ENCODE measurements around the gene GAPVD1.
"Not testable (repeated sequence)": the region's sequence is repeated elsewhere in the genome, so short reads cannot be mapped to it uniquely, and the experiment has no call there.

GAPVD1 gene, protein sequence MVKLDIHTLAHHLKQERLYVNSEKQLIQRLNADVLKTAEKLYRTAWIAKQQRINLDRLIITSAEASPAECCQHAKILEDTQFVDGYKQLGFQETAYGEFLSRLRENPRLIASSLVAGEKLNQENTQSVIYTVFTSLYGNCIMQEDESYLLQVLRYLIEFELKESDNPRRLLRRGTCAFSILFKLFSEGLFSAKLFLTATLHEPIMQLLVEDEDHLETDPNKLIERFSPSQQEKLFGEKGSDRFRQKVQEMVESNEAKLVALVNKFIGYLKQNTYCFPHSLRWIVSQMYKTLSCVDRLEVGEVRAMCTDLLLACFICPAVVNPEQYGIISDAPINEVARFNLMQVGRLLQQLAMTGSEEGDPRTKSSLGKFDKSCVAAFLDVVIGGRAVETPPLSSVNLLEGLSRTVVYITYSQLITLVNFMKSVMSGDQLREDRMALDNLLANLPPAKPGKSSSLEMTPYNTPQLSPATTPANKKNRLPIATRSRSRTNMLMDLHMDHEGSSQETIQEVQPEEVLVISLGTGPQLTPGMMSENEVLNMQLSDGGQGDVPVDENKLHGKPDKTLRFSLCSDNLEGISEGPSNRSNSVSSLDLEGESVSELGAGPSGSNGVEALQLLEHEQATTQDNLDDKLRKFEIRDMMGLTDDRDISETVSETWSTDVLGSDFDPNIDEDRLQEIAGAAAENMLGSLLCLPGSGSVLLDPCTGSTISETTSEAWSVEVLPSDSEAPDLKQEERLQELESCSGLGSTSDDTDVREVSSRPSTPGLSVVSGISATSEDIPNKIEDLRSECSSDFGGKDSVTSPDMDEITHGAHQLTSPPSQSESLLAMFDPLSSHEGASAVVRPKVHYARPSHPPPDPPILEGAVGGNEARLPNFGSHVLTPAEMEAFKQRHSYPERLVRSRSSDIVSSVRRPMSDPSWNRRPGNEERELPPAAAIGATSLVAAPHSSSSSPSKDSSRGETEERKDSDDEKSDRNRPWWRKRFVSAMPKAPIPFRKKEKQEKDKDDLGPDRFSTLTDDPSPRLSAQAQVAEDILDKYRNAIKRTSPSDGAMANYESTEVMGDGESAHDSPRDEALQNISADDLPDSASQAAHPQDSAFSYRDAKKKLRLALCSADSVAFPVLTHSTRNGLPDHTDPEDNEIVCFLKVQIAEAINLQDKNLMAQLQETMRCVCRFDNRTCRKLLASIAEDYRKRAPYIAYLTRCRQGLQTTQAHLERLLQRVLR (N-terminal part only)

DNA sequence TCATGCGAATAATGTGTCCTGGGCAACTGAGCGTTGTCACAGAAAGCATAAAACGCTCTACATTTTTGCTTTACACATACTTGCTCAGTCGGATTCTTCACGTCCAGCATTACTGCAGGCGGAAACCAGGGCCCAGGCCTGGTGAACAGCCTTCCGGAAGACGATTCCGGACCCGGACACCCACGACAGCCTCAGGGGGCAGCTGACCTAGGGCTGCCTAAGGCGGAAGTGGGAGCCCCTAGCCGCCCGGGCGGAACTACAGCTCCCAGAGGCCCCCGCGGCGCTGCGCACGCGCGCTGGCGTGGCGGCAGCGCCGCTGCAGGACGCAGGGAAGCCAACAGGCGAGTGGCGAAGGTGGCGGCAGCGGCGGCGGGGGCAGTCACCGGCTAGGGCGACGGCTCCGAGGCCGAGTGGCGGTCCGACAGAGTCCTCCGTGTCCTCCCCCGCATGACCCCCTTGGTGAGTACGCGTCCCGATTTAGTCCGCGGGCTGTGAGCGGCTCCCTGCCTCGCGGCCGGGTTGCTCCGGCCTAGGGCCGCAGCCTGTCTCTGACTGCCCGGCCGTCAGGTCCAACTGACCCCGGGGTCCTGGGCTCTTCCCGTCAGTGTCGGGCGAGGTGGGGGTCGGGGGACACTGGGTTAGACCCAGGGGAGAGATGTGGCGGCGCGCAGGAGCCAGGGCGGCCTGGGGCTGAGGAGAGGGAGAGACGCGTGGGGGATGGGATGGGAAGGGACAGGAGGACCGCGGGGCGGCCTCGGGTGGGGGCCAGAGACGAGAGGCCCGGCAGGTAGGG lies at the start of gene GAPVD1:
Gene GAPVD1, plus strand, starts transcription at position 326 of the 793 bp plus-strand sequence. CDS start 37,096 bp downstream, outside the sequence.
- DNase-seq, result peak; percentile 96

DNA sequence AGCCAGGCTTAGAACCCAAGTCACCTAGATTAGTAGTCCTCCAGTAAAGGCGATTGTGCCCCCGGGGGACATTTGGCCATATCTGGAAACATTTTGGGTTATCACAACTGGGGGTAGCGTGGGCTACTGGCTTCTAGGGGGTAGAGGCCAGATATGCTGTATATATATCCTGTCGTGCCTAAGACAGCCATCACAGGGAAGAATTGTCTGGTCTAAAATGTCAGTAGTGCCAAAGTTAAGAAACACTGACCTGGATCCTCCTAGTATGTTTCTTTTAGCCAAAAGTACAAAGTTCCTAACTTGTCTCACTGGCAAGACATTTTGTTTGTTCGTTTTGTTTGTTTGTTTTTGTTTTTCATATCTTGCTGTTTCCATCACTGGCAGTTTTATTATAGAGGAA lies 47.4 kb upstream of the GAPVD1 start:
- DNase-seq, result no peak

DNA sequence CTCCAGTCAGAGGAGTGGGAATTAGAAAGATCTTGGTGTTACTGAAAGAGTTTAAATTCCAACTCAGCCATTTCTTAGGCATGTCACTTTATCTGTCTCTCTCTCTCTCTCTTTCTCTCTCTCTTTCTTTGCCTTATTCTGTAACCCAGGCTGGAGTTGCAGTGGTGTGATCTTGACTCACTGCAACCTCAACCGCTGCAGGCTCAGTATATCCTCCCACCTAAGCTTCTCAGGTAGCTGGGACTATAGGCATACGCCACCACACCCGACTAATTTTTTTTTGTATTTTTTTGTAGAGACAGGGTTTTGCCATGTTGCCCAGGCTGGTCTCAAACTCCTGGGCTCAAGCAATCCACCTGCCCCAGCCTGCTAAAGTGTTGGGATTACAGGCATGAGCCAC lies 43.0 kb upstream of the GAPVD1 start:
- no peak for DNase-seq

DNA sequence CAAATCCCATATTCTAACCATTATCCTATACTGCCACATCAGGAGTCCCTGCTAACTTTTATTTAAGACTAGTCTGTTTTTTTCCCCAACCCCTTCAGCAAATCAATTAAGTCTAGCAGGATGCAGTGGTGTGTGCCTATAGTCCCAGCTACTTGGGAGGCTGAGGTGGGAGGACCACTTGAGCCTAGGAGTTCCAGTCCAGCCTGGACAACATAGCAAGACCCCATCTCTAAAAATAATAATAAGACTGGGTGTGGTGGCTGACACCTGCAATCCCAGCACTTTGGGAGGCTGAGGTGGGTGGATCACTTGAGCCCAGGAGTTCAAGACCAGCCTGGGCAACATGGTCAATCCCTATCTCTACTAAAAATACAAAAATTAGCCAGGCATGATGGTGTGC lies 36.8 kb upstream of the GAPVD1 start:
- not testable (repeated sequence) for DNase-seq

DNA sequence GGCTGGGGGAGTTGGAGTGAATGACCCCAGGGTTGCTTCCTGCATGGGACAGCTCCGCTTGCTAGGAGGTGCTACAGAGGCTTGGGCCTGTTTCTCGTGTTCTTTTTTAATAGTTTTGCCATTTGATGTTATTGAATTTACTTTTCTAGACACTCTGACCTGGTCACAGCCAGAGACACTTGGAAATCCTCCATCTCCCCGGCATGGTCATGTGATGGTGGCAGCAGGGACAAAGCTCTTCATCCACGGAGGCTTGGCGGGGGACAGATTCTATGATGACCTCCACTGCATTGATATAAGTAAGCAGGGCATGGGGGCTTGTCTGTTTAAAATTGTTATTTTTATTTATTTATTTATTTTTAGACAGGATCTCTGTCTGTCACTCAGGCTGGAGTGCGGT lies 33.9 kb upstream of the GAPVD1 start:
- DNase-seq, result no peak

DNA sequence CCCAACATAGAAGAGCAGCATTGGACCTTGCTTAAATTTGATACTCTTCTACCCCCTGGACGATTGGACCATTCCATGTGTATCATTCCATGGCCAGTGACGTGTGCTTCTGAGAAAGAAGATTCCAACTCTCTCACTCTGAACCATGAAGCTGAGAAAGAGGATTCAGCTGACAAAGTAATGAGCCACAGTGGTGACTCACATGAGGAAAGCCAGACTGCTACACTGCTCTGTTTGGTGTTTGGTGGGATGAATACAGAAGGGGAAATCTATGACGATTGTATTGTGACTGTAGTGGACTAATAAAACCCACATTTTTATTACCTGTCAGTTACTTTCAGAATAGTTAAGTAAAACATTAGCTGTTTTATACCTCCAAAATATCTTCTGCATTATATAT lies 27.9 kb upstream of the GAPVD1 start:
- DNase-seq, result no peak

DNA sequence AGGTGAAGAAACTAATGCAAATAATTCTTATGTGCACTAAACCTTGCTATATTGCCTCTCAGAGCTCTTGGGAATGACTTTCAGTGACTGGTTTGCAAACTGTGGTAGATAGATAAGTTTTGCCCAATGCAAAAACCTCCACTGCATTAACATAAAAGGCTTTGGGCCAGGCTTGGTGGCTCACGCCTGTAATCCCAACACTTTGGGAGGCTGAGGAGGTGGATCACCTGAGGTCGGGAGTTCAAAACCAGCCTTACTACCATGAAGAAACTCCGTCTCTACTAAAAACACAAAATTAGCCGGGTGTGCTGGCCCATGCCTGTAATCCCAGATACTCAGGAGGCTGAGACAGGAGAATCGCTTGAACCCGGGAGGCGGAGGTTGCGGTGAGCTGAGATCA lies 27.5 kb upstream of the GAPVD1 start:
- DNase-seq, result not testable (repeated sequence)

DNA sequence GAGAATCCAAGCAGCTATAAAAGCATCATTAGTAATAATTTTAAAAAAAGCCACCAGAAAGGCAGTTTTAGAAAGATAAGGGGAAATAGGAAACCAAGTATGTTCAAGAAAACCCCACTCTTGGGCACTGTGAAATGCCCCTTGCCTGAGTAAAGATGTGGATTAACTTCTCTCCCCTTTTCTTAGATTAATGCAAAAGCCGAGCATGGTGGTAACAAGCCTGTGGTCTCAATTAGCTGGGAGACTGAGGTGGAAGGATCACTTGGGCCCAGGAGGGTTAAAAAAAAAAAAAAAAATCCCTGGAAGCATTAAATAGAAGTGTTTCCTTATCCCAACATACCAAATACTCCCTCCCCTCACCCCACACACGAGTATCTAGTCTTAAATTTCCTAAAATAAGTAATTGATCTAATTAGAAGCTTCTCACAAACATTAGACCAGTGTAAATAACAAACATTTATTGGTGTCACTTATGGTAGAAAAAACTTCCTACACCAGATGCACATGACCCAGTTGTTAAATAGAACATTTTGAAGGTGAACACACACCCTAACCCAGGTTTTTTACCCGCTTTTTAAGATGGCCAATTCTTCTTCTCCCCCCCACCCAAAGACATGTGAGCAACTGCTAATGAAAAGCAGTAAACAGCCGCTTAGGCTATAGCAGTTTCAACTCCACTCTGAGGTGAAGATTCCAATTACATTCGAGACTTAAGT lies 25.7 kb upstream of the GAPVD1 start:
- DNase-seq, result no peak

DNA sequence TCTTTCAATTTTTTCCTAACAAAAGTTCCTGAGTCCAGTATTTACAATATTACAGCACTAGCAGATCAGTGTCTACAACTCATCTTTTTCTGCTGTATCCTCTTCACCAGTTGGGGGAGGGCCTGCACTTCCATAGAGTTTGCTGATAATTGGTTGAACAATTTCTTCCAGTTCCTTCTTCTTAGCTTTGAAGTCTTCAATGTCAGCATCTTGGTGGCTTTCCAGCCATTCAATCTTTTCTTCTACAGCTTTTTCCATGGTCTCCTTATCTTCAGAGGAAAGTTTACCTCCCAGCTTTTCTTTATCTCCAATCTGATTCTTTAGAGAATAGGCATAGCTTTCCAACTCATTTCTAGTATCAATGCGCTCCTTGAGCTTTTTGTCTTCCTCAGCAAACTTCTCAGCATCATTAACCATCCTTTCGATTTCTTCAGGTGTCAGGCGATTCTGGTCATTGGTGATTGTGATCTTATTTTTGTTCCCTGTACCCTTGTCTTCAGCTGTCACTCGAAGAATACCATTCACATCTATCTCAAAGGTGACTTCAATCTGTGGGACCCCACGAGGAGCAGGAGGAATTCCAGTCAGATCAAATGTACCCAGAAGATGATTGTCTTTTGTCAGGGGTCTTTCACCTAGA lies 25.0 kb upstream of the GAPVD1 start:
- not testable (repeated sequence) for DNase-seq

DNA sequence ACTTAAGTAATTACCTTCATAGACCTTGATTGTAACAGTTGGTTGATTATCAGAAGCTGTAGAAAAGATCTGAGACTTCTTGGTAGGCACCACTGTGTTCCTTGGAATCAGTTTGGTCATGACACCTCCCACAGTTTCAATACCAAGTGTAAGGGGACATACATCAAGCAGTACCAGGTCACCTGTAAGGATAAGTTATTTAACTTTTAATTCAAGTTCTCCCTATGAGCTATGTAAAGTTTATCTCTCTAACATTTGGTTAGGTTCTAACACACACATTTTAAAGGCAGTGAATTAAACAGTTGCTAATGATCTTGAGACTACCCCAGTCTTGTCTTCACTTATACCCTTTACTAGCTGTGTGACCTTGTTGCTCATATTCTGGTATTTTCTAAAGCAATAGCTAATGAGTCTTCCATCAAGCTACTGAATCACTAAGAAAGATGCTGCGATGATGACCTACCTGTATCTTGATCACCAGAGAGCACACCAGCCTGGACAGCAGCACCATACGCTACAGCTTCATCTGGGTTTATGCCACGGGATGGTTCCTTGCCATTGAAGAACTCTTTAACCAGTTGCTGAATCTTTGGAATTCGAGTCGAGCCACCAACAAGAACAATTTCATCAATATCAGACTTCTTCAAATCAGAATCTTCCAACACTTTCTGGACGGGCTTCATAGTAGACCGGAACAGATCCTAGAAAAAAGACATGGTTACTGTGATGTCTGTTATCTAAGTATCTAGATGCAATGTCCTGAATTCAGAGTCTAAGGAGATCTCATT lies 23.3 kb upstream of the GAPVD1 start:
- DNase-seq, result no peak

DNA sequence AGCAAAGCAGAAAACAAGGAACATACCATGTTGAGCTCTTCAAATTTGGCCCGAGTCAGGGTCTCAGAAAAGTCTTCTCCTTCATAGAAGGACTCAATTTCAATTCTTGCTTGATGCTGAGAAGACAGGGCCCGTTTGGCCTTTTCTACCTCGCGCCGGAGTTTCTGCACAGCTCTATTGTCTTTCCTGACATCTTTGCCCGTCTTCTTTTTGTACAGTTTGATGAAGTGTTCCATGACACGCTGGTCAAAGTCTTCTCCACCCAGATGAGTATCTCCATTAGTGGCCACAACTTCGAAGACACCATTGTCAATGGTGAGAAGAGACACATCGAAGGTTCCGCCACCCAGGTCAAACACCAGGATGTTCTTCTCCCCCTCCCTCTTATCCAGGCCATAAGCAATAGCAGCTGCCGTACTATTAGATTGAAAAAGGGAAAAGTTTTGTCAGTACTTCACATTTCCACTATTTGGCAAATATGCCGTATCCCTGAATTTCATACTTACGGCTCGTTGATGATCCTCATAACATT lies 22.6 kb upstream of the GAPVD1 start:
- no peak for DNase-seq

DNA sequence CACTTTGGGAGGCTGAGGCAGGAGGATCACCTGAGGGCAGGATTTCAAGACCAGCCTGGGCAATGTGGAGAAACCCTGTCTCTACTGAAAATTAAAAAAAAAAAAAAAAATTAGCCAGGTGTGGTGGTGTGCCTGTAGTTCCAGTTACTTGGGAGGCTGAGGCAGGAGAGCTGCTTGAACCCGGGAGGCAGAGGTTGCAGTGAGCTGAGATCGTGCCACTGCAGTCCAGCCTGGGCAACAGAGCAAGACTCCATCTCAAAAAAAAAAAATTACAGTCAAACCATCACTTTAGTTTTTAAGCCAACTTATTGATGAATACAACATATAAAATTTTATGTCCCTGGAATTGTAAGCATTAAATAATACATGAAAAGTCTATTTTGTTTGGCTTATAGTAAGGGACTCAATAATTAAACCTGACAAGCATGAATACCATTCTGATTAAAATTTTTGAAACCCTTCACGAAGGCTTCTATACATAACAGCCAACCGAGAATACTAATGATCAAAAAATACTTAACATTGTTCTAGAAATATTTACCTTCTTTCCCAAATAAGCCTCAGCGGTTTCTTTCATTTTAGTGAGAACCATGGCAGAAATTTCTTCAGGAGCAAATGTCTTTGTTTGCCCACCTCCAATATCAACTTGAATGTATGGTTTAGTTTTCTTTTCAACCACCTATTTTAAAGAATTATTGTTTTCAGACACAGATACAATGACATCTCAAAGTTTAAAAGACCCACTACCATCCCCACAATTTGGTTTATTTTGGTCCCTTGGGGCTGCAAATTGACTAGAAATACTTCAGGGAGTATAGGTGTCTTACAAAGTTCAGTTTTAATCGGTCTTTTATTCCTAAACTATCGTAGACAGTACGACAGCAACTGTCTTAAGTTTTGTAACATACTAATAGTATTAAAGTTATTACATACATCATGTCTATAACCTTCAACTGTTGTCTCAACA lies 21.7 kb upstream of the GAPVD1 start:
- no peak for DNase-seq

DNA sequence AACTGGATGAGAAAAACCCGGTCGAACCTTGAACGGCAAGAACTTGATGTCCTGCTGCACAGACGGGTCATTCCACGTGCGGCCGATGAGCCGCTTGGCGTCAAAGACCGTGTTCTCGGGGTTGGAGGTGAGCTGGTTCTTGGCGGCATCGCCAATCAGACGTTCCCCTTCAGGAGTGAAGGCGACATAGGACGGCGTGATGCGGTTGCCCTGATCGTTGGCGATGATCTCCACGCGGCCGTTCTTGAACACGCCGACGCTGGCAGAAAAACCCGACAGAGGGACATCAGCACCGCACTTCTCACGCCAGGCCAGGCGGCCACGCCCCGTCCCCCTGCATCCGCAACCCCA lies 21.0 kb upstream of the GAPVD1 start:
- DNase-seq, result no peak

DNA sequence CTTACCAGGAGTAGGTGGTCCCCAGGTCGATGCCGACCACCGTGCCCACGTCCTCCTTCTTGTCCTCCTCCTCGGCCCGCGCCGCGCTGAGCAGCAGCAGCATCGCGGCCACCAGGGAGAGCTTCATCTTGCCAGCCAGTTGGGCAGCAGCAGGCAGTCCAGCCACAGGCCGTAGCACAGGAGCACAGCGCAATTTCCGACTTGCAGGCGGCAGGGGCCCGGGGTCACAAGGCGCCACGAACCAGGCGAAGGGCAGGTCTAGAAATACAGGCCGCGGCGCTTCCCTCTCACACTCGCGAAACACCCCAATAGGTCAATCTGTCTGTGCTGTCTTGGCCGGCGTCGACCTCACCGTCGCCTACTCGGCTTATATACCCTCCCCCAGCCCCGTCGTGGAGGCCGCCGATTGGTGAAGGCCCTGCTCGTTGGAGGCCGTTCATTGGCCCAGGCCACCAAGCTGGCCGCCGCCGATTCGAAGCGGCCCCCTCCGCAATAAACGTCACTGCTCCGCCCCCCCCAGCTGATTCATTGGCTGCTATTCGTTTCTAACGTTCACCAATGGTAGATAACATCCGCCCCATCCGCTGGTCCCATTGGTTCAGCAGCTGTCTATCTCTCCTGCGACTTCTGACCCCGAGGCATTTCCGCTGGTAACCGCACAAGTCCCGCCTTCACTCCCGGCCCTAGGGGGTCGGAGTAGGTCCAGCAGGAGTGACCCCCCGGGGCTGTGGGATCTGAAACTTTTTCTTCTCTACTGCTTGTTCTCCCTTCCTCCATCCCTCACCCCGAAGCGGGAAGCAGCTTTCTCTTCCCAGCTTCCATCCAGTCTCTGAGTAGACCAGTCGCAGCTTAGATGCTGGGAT lies 20.4 kb upstream of the GAPVD1 start, which contains the start of gene HSPA5:
Gene HSPA5, minus strand, starts transcription at position 344 of the 863 bp plus-strand sequence. Its CDS starts 217 bp downstream, at position 127.
- DNase-seq, result peak; percentile 99

DNA sequence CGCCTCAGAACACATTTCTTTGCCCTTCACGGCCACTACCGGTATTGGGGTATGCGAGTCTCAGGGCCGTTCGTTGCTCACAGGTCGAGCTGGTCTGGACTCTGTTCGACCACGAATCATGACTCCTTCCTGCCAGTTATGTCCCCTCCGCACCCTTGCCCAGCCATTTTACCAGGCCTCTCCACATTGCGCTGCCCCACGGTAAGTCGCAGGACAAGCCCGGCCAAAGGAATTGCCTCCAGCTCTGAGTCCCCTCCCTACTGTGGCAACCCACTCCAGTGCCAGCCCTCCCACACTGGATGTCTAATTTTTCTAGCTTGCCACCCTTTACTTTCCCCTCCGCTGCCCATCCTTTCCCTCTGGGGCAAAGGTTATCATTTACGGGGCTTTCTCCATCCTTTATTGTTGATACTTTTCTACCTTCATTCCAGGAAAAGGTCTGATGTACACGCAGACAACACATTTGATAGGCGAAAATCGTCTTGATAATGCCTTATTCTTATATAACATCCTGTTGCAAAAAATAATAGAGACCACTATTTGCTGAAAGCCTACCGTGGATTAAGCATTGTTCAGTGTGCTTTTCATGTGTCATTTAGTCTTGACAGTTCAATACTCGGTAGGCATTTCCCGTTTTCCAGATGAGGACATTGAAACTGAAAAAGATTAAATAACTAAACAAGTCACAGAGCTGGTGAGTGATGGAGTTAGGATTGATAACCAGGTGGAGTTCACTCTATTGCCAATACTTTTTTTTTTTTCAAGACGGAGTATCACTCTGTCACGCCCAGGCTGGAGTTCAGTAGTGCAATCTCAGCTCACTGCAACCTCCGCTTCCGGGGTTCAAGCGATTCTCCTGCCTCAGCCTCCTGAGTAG lies 19.5 kb upstream of the GAPVD1 start:
- no peak for DNase-seq

DNA sequence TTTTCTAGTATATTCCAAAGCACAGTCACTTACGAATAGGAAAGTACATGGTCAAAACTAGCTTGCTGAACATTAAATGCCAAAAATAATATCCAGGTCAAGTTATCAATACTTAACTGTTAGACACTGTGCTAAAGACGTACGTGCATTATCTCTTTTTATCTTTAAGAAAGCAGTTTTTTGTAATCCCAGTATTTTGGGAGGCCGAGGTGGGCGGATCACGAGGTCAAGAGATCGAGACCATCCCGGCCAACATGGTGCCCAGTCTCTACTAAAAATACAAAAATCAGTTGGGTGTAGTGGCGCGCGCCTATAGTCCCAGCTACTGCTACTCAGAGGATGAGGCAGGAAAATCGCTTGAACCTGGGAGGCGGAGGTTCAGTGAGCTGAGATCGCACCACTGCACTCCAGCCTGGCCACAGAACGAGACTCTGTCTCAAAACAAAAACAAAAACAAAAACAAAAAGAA lies 17.8 kb upstream of the GAPVD1 start:
- no peak for DNase-seq

DNA sequence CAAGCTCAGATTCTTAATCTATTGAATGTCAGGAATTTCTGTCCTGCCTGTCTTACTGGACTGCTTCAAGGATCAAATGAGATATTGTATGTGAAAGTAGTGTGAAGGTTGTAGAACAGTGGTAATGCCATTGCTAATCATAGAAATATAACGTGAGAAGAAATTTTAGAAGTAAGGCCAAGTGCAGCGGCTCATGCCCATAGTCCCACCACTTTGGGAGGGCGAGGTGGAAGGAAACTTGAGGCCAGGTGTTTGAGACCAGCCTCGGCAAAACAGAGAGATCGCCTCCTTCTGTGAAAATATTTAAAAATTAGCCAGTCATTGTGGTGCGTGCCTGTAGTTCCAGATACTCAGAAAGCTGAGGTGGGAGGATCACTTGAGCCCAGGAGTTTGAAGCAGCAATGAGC lies 15.4 kb upstream of the GAPVD1 start:
- no peak for DNase-seq
